Astrocyte (in vitro differentiated cells and primary cell): ENCODE data around the gene KIF1A. TPM values are rescaled to one million over a fixed set of nuclear protein-coding genes. Genes with fewer than 3 reads are reported as not detected.

ENCODE experiments used
- DNase-seq: peaks from one replicate; pipeline ENCODE4 v3.0.0-alpha.2; 2010; ENCODE audit warnings: low read depth
- FAIRE-seq: peaks from 2 replicates; lab custom pipeline; 2011; peaks lifted over from hg19 to GRCh38; lab: Jason Lieb, UNC
- H2AFZ ChIP-seq: 2 replicates; pipeline ENCODE4 v1.6.0; 2012; ENCODE audit warnings: low read depth, low read length, inconsistent platforms
- H3K27ac ChIP-seq: 2 replicates; pipeline ENCODE4 v1.5.1; 2011; ENCODE audit warnings: low read depth, low read length, inconsistent platforms
- H3K27me3 ChIP-seq: 2 replicates; pipeline ENCODE4 v1.6.0; 2011; ENCODE audit warnings: low read length, inconsistent platforms; ENCODE audit not compliant: insufficient read depth
- H3K36me3 ChIP-seq: 2 replicates; pipeline ENCODE4 v1.5.1; 2011; ENCODE audit warnings: low read length, inconsistent platforms; ENCODE audit not compliant: insufficient read depth
- H3K4me1 ChIP-seq: 2 replicates; pipeline ENCODE4 v1.5.1; 2011; ENCODE audit warnings: low read length, inconsistent platforms; ENCODE audit not compliant: insufficient read depth
- H3K4me2 ChIP-seq: 2 replicates; pipeline ENCODE4 v1.6.0; 2012; ENCODE audit warnings: low read length, inconsistent platforms
- H3K4me3 ChIP-seq: 2 replicates; pipeline ENCODE4 v1.5.1; 2011; ENCODE audit warnings: low read depth, mild to moderate bottlenecking, low read length, inconsistent platforms; ENCODE audit not compliant: insufficient read depth
- H3K79me2 ChIP-seq: 2 replicates; pipeline ENCODE4 v1.6.0; 2012; ENCODE audit warnings: mild to moderate bottlenecking, low read length, inconsistent platforms; ENCODE audit not compliant: insufficient read depth
- H3K9ac ChIP-seq: 2 replicates; pipeline ENCODE4 v1.6.0; 2012; ENCODE audit warnings: mild to moderate bottlenecking, low read length, inconsistent platforms
- H3K9me3 ChIP-seq: 2 replicates; pipeline ENCODE4 v1.5.1; 2012; ENCODE audit warnings: low read depth, mild to moderate bottlenecking, low read length, inconsistent platforms; ENCODE audit not compliant: insufficient read depth
- H4K20me1 ChIP-seq: 2 replicates; pipeline ENCODE4 v1.6.0; 2012; ENCODE audit warnings: low read length, inconsistent platforms; ENCODE audit not compliant: insufficient read depth
- H3K27ac Mint-ChIP-seq: one replicate; pipeline ENCODE4 v1.8.0; 2021; ENCODE audit warnings: mild to moderate bottlenecking, mixed read lengths; ENCODE audit not compliant: unreplicated experiment
- H3K27me3 Mint-ChIP-seq: one replicate; pipeline ENCODE4 v1.8.0; 2021; ENCODE audit warnings: low read depth, mixed read lengths; ENCODE audit not compliant: unreplicated experiment
- H3K36me3 Mint-ChIP-seq: one replicate; pipeline ENCODE4 v1.8.0; 2021; ENCODE audit warnings: low read depth, mixed read lengths; ENCODE audit not compliant: unreplicated experiment
- H3K4me1 Mint-ChIP-seq: one replicate; pipeline ENCODE4 v1.8.0; 2021; ENCODE audit warnings: low read depth, mixed read lengths; ENCODE audit not compliant: unreplicated experiment
- H3K4me3 Mint-ChIP-seq: one replicate; pipeline ENCODE4 v1.8.0; 2021; ENCODE audit warnings: mild to moderate bottlenecking, moderate library complexity, mixed read lengths; ENCODE audit not compliant: unreplicated experiment
- H3K9me3 Mint-ChIP-seq: one replicate; pipeline ENCODE4 v1.8.0; 2021; ENCODE audit warnings: mild to moderate bottlenecking, mixed read lengths; ENCODE audit not compliant: unreplicated experiment
- EZH2 ChIP-seq: IDR thresholded peaks from 2 replicates; pipeline ENCODE4 v1.6.1; 2012; ENCODE audit warnings: mild to moderate bottlenecking, low read length, inconsistent platforms; ENCODE audit not compliant: insufficient read depth
- total RNA-seq: library from RNA; stranded (reverse); gene quantifications from 2 replicates; pipeline ENCODE4 v1.2.1, GENCODE V29; 2021
- TF ChIP-seq, protein P1 (sequence below): IDR thresholded peaks from 2 replicates; pipeline ENCODE4 v1.5.1; 2011; ENCODE audit warnings: low read depth, mild to moderate bottlenecking, inconsistent platforms, low read length, moderate library complexity; ENCODE audit not compliant: insufficient read depth

The KIF1A gene
- total RNA-seq, 1 donor from 2014 or later = 51.2 TPM

DNA sequence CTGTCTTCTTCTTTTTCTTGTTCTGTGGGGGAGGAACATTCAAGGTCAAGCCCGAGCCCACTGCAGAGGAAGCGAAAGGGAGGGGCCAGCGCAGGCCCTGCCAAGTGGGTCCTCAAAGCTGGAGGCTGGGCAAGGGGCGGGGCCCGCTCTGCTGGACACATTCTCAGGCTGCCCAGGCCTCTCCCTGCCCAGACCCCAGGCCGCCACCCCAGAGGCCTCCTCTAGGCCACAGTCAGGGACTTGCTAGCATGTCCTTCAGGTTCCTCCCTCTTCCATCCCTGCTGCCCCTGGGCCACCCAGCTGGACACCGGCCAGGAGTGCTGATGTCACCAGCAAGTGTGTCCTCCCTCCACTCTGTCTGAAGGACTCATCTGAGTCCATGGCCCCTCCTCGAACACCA, 44.1 kb downstream of the KIF1A start:
- H3K4me3 Mint-ChIP-seq = no peak overlapping the region
- peaks cover 4% of the 10 kb centered on the region for H3K27me3 Mint-ChIP-seq
- Histone ChIP-seq H3K27me3 (no peaks in the 10 kb centered on the region), H3K4me2 (no peak overlapping the region), H3K27ac (no peak overlapping the region), H3K4me3 (no peak overlapping the region), H4K20me1 (no peaks in the 10 kb centered on the region), H3K4me1 (no peaks in the 10 kb centered on the region), H3K36me3 (no peaks in the 10 kb centered on the region), H3K9ac (no peak overlapping the region), H2AFZ (no peak overlapping the region), H3K79me2 (no peaks in the 10 kb centered on the region), H3K9me3 (no peaks in the 10 kb centered on the region)
- no peak overlapping the region for H3K27ac Mint-ChIP-seq
- FAIRE-seq = no peak
- no peaks in the 10 kb centered on the region for H3K4me1 Mint-ChIP-seq
- TF ChIP-seq, protein P1, sequence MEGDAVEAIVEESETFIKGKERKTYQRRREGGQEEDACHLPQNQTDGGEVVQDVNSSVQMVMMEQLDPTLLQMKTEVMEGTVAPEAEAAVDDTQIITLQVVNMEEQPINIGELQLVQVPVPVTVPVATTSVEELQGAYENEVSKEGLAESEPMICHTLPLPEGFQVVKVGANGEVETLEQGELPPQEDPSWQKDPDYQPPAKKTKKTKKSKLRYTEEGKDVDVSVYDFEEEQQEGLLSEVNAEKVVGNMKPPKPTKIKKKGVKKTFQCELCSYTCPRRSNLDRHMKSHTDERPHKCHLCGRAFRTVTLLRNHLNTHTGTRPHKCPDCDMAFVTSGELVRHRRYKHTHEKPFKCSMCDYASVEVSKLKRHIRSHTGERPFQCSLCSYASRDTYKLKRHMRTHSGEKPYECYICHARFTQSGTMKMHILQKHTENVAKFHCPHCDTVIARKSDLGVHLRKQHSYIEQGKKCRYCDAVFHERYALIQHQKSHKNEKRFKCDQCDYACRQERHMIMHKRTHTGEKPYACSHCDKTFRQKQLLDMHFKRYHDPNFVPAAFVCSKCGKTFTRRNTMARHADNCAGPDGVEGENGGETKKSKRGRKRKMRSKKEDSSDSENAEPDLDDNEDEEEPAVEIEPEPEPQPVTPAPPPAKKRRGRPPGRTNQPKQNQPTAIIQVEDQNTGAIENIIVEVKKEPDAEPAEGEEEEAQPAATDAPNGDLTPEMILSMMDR = no peak
- no peak for TF ChIP-seq EZH2
- H3K36me3 Mint-ChIP-seq = peaks cover under 1% of the 10 kb centered on the region
- no peaks in the 10 kb centered on the region for H3K9me3 Mint-ChIP-seq
- DNase-seq = no peak

DNA sequence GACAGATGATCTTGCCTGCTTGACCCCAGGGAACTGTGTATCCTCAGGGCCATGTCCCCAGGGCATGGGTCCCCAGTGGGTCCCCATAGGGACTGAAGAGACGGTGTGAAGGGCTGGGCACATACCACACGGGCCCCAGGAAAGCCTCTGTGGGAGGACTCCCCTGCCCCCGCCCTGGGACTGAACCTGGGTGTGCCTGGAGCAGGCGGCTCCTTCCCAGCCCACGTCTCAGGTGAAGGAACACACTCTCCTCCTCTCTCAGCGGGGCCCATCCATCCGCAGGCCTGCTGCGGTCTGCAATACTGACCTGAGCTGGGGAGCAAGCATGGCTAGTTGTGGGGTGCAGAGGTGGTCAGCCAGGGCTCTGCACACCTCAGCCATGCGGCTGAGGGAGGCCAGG, 45.2 kb downstream of the KIF1A start:
- TF ChIP-seq EZH2 = no peak
- TF ChIP-seq, protein P1 = no peak
- H3K4me2 ChIP-seq = no peak overlapping the region
- H3K27me3 ChIP-seq = no peaks in the 10 kb centered on the region
- Mint-ChIP-seq H3K36me3 (peaks cover 2% of the 10 kb centered on the region), H3K27ac (no peak overlapping the region), H3K9me3 (no peaks in the 10 kb centered on the region), H3K27me3 (peaks cover 4% of the 10 kb centered on the region), H3K4me3 (no peak overlapping the region), H3K4me1 (no peaks in the 10 kb centered on the region)
- H3K9me3 ChIP-seq = no peaks in the 10 kb centered on the region
- no peak for FAIRE-seq
- no peaks in the 10 kb centered on the region for H3K36me3 ChIP-seq
- H3K4me1 ChIP-seq = no peaks in the 10 kb centered on the region
- H3K9ac ChIP-seq = no peak overlapping the region
- H4K20me1 ChIP-seq = no peaks in the 10 kb centered on the region
- H2AFZ ChIP-seq = no peak overlapping the region
- DNase-seq = no peak
- H3K27ac ChIP-seq = no peak overlapping the region
- no peak overlapping the region for H3K4me3 ChIP-seq
- H3K79me2 ChIP-seq = no peaks in the 10 kb centered on the region

DNA sequence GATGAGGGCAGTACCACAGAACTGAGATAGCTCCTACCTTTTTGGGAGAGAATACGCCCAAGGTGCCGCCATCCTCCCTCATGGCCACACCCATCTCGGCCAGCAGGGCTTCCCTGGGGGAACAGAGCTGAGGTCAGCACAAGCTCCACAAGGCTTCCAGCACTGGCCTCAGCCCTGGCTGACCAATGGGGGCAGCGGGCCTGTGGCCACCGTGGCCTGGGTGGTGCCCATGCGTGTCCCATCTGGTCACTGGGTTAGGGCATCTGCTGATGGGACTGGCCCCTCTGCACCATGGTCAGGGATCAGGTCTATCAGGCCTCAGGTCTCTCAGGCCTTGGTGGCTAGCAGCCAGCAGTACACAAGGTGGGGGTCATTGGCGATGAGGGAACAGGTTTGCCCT, 50.9 kb downstream of the KIF1A start:
- H3K27me3 ChIP-seq = no peaks in the 10 kb centered on the region
- H2AFZ ChIP-seq = no peak overlapping the region
- Mint-ChIP-seq H3K36me3 (peaks cover 2% of the 10 kb centered on the region), H3K27me3 (peaks cover 1% of the 10 kb centered on the region), H3K9me3 (no peaks in the 10 kb centered on the region), H3K4me1 (peaks cover 4% of the 10 kb centered on the region), H3K27ac (no peak overlapping the region), H3K4me3 (no peak overlapping the region)
- H3K9me3 ChIP-seq = no peaks in the 10 kb centered on the region
- H3K4me3 ChIP-seq = no peak overlapping the region
- no peak overlapping the region for H3K4me2 ChIP-seq
- FAIRE-seq (no peak), DNase-seq (no peak)
- H3K27ac ChIP-seq = no peak overlapping the region
- H3K36me3 ChIP-seq = no peaks in the 10 kb centered on the region
- no peak overlapping the region for H3K9ac ChIP-seq
- no peaks in the 10 kb centered on the region for H4K20me1 ChIP-seq
- TF ChIP-seq EZH2 = no peak
- no peaks in the 10 kb centered on the region for H3K79me2 ChIP-seq
- H3K4me1 ChIP-seq = no peaks in the 10 kb centered on the region
